ENCODE results near the gene SWI5.

Gene SWI5

GRCh38 chr9:128251732-128252100 is 24.4 kb upstream of the SWI5 start:
- no peak for DNase-seq (ENCODE audit: low read depth in 2 of 2)

GRCh38 chr9:128252317-128253139 is 23.5 kb upstream of the SWI5 start:
- no peak for DNase-seq (ENCODE audit: low read depth in 2 of 2)

- no peak for DNase-seq (ENCODE audit: low read depth in 2 of 2)
These were observed 22.7 kb upstream of the SWI5 start for GRCh38 chr9:128253140-128253990.

- DNase-seq (ENCODE audit: low read depth in 2 of 2) = no peak
These were observed 22.1 kb upstream of the SWI5 start for GRCh38 chr9:128253991-128254346.

GRCh38 chr9:128254362-128254761 is 21.7 kb upstream of the SWI5 start:
- no peak for DNase-seq (ENCODE audit: low read depth in 2 of 2)

GRCh38 chr9:128254855-128255759 is 21.0 kb upstream of the SWI5 start:
- DNase-seq (ENCODE audit: low read depth in 2 of 2) = peak in 1 of 2 donors; percentile 21

- no peak for DNase-seq (ENCODE audit: low read depth in 2 of 2)
These were observed 18.8 kb upstream of the SWI5 start for GRCh38 chr9:128257086-128257825.

- no peak for DNase-seq (ENCODE audit: low read depth in 2 of 2)
These were observed 18.2 kb upstream of the SWI5 start for GRCh38 chr9:128257907-128258306.

- no peak for DNase-seq (ENCODE audit: low read depth in 2 of 2)
These were observed 17.8 kb upstream of the SWI5 start for GRCh38 chr9:128258326-128258725.

- no peak for DNase-seq (ENCODE audit: low read depth in 2 of 2)
These were observed 16.9 kb upstream of the SWI5 start for GRCh38 chr9:128259156-128259555.

GRCh38 chr9:128260340-128260739 is 15.7 kb upstream of the SWI5 start:
- no peak for DNase-seq (ENCODE audit: low read depth in 2 of 2)

GRCh38 chr9:128262687-128263086 is 13.4 kb upstream of the SWI5 start:
- no peak for DNase-seq (ENCODE audit: low read depth in 2 of 2)

GRCh38 chr9:128265348-128265847 is 10.7 kb upstream of the SWI5 start:
- no peak for DNase-seq (ENCODE audit: low read depth in 2 of 2)

- DNase-seq (ENCODE audit: low read depth in 2 of 2) = no peak
These were observed 9.0 kb upstream of the SWI5 start for GRCh38 chr9:128266868-128267590.

GRCh38 chr9:128271112-128271511 is 5.0 kb upstream of the SWI5 start:
- no peak for DNase-seq (ENCODE audit: low read depth in 2 of 2)

GRCh38 chr9:128271512-128271911 is 4.6 kb upstream of the SWI5 start:
- no peak for DNase-seq (ENCODE audit: low read depth in 2 of 2)

GRCh38 chr9:128274245-128274644 is 1.8 kb upstream of the SWI5 start:
- no peak for DNase-seq (ENCODE audit: low read depth in 2 of 2)

- DNase-seq (ENCODE audit: low read depth in 2 of 2) = no peak
These were observed 673 bp upstream of the SWI5 start, which contains the start of gene GOLGA2 for GRCh38 chr9:128275198-128276007. Gene GOLGA2 (minus strand): TSS chr9:128276007. CDS start chr9:128275976, 31 bp downstream.

- DNase-seq (ENCODE audit: low read depth in 2 of 2) = no peak
These were observed 646 bp downstream of the SWI5 start for GRCh38 chr9:128276574-128277270.
